IPS-18a (cell line): Measurements from ENCODE around the gene CNTROB.
A peak's percentile ranks its signal among the peaks of the same experiment; 100 is the strongest.

Source experiments
- H3K27ac ChIP-seq: one replicate; pipeline ENCODE4 v1.5.1; 2013; ENCODE audit warnings: low read length
- H3K27me3 ChIP-seq: one replicate; pipeline ENCODE4 v1.6.1; 2013; ENCODE audit warnings: mild to moderate bottlenecking, low read length; ENCODE audit not compliant: control insufficient read depth, insufficient read depth
- H3K36me3 ChIP-seq: one replicate; pipeline ENCODE4 v1.6.1; 2013; ENCODE audit warnings: low read depth, low read length; ENCODE audit not compliant: control insufficient read depth
- H3K4me1 ChIP-seq: one replicate; pipeline ENCODE4 v1.6.1; 2013; ENCODE audit warnings: low read depth, low read length; ENCODE audit not compliant: control insufficient read depth
- H3K4me3 ChIP-seq: one replicate; pipeline ENCODE4 v1.5.1; 2013; ENCODE audit warnings: low read length
- H3K9ac ChIP-seq: one replicate; pipeline ENCODE4 v1.6.1; 2013; ENCODE audit warnings: mild to moderate bottlenecking, low read length, moderate library complexity
- H3K9me3 ChIP-seq: one replicate; pipeline ENCODE4 v1.6.1; 2013; ENCODE audit warnings: low read depth, low read length; ENCODE audit not compliant: control insufficient read depth

Gene CNTROB

DNA sequence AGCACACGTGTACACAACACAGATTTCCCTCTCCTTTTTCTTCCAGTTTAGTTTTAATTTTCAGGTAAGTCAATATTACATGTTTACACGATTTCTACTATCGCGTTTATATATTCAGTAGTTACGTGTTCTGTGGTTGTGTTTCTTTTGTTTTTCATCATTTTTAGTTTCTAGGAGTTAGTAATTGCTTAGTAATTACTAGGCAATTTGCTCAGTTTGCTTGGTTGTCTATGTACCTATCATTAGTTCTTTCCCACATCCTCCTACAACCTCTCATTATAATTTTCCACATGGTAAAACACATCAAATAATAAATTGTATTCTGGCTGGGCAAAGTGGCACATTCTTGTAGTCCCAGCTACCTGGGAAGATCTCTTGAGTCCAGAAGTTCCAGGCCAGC lies 45.8 kb downstream of the CNTROB start:
- no peak overlapping the region for H3K4me3 ChIP-seq
- no peaks in the 10 kb centered on the region for H3K4me1 ChIP-seq
- H3K36me3 ChIP-seq = no peaks in the 10 kb centered on the region
- no peak overlapping the region for H3K9ac ChIP-seq
- H3K27ac ChIP-seq = no peak overlapping the region
- no peaks in the 10 kb centered on the region for H3K27me3 ChIP-seq
- H3K9me3 ChIP-seq = peaks cover 3% of the 10 kb centered on the region

DNA sequence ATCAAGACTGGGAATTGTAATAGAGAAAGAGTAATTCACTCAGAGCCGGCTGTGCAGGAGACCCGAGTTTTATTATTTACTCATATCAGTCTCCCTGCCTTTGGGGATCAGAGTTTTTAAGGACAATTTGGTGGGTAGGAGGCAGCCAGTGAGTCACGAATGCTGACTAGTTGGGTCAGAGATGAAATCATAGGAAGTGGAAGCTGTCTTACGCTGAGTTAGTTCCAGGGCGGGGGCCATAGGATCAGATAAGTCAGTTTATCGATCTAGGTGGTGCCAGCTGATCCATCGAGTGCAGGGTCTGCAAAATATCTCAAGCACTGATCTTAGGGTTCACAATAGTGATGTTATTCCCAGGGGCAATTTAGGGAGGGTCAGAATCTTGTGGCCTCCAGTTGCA lies 50.2 kb downstream of the CNTROB start:
- Histone ChIP-seq H3K9me3 (no peaks in the 10 kb centered on the region), H3K9ac (no peak overlapping the region), H3K27me3 (no peaks in the 10 kb centered on the region), H3K4me3 (no peak overlapping the region), H3K4me1 (peaks cover 4% of the 10 kb centered on the region), H3K36me3 (no peaks in the 10 kb centered on the region), H3K27ac (no peak overlapping the region)

DNA sequence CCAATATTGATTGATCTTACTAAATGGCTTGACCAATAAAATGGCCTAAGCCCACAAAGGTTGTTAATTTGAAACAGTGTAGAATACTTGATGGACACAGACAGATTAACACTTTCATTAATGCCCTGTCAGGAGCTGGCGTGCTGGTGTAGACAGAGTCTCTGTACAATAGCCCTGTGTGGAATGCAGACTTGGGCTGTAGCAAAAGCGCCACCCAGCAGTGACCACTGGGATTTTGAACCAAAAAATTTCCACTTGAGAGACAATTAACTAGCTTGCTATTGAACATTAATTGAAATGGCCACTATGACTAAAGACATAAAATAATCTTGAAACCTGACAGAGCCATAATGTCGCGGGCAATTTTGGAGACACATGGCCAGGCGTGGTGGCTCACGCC lies 50.7 kb downstream of the CNTROB start:
- Histone ChIP-seq H3K27me3 (no peaks in the 10 kb centered on the region), H3K36me3 (no peaks in the 10 kb centered on the region), H3K4me3 (no peak overlapping the region), H3K9ac (no peak overlapping the region), H3K9me3 (no peaks in the 10 kb centered on the region), H3K27ac (no peak overlapping the region), H3K4me1 (peaks cover 4% of the 10 kb centered on the region)

DNA sequence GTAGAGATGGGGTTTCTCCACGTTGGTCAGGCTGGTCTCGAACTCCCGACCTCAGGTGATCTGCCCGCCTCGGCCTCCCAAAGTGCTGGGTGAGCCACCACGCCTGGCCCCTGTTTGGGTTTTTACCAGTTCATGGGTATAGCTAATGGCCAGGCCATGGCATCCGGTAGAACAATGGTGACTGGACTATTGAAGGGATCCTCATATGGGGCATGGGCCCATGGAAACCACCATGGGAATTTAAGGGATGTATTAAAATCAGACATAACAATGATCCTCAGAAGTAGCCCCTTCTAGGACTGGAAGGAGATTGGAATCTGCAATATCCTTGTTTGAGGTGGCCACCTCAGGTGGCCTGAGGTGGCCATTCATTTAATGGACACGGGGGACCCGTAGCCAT lies 52.9 kb downstream of the CNTROB start:
- Histone ChIP-seq H3K9ac (no peak overlapping the region), H3K4me3 (no peak overlapping the region), H3K27me3 (peaks cover 11% of the 10 kb centered on the region), H3K27ac (no peak overlapping the region), H3K36me3 (no peaks in the 10 kb centered on the region), H3K9me3 (no peaks in the 10 kb centered on the region), H3K4me1 (peaks cover 4% of the 10 kb centered on the region)

DNA sequence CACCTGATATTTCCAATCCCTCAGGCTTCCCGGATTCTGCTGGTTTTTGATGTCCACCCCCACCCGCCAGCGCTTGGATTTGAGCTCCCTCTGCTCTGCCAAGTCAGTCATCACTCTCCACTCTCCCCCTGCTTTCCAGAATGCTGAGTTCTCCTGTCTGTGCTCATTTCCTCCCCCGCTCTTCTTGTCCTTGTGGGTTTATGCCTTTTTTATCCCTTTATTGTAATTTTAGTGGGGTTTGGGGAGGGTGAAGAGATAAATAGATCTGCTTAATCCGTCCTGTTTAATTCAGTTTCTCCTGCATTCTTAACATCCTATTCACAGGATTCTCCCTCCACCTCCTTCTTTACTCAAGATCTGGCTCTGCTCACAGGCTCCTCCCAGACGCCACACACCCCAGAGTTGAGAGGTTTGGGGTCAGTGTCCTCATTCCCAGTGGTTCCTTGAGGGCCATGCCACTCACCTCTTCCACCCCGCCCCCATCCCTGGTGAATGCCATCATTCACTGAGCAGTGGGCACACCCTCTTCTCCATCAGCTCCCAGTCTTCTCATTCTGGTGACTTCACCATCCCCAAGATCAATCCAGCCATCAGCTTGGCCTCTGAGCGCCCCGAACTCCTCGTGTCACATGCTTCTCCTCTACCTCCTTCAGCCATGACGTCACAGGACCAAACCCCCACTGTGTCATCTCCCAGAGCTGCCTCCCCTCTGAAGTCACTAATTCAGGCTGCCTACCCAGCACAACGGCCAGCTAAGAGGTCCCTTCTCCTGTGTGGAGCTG lies 55.3 kb downstream of the CNTROB start:
- Histone ChIP-seq H3K36me3 (no peaks in the 10 kb centered on the region), H3K27me3 (peaks cover 12% of the 10 kb centered on the region), H3K27ac (no peak overlapping the region), H3K9ac (no peak overlapping the region), H3K4me3 (no peak overlapping the region), H3K9me3 (no peaks in the 10 kb centered on the region), H3K4me1 (peaks cover 4% of the 10 kb centered on the region)

DNA sequence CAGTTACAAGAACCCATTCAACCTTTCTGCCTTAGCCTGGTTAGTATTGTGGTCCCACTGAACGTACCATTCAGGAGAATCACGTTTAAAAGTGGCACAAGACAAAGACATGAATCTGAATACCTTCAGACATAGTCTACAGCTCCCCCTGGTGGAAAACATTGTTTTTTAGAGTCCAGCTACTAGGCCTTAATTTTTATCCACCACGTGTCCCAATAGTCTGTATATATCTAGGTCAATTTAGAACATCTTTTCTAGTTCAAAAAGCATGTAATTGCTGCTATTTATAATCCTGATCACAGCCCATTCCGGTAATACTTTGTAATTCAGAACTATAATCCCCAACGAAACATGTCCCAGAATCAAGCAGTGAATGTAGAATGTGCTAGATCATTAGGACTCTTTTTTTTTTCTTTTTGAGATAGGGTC lies 56.8 kb downstream of the CNTROB start:
- no peak overlapping the region for H3K9ac ChIP-seq
- H3K27ac ChIP-seq = no peak overlapping the region
- no peaks in the 10 kb centered on the region for H3K9me3 ChIP-seq
- no peaks in the 10 kb centered on the region for H3K36me3 ChIP-seq
- H3K4me3 ChIP-seq = no peak overlapping the region
- H3K27me3 ChIP-seq = peaks cover 12% of the 10 kb centered on the region
- H3K4me1 ChIP-seq = no peaks in the 10 kb centered on the region

DNA sequence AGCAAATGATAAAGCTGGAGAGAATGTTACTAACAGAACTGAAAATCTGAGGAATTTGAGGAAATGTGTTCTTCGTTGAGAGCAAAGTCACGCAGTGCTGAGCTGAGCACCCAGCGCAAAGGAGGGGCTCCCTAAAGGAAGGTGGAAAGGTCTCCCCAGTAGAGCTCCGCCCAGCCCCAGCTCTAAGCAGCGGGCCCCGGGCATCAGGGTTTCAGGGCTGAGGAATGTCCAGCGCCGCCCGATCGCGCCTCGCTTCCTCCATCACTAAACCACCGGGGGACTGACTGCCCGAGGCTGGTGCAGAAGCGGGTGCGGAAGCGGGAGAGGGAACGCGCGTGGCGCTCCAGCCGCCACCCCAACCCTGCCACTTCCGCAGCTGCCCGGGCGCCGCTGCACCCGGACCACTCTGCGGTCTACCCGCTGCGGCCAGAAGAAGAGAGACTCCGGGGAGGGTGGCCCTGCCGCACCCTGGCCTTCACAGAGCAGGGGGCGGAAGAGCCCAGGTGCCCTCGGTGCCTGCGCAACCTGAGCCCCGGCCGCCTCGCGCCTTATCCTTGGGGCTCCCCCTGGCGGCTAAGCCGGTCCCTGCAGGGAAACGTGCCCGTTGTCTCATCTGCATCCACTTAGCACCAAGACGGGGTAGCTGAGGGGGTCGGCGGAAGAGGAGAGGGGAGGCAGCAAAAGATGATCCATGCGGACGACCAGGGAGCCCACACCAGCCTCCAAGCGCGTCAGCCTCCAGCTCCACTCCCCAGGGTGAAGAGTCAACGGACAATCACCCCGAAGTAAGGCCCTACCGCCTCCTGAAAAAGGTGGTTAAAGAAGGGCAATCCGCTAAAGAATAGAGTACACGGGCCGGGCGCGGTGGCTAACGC lies 58.0 kb downstream of the CNTROB start:
- H3K27ac ChIP-seq = no peak overlapping the region
- no peaks in the 10 kb centered on the region for H3K4me1 ChIP-seq
- H3K36me3 ChIP-seq = no peaks in the 10 kb centered on the region
- H3K9ac ChIP-seq = peak overlapping the region; percentile 45
- H3K27me3 ChIP-seq = peaks cover 12% of the 10 kb centered on the region
- H3K9me3 ChIP-seq = no peaks in the 10 kb centered on the region
- peak overlapping the region; percentile 66 for H3K4me3 ChIP-seq

DNA sequence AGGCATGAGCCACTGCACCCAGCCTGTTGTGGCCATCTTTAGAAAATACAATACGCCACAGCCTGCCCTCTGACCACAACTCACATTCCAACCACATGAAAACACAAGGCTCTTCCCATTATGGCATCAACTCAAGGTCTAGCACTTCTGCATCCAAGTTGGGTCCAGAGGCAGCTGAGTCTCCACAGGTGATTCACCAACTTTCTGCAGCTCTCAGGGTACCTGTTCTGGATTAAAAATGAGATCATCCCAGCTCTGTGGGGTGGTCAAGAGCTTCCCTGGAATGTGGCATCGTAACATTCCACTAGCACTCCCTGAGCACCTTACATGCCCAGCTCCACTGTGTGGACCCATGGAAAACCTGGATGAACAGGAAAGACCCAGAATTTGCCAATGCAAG lies 60.5 kb downstream of the CNTROB start:
- Histone ChIP-seq H3K9me3 (no peaks in the 10 kb centered on the region), H3K27me3 (peaks cover 12% of the 10 kb centered on the region), H3K36me3 (no peaks in the 10 kb centered on the region), H3K9ac (no peak overlapping the region), H3K4me3 (no peak overlapping the region), H3K27ac (no peak overlapping the region), H3K4me1 (no peaks in the 10 kb centered on the region)

DNA sequence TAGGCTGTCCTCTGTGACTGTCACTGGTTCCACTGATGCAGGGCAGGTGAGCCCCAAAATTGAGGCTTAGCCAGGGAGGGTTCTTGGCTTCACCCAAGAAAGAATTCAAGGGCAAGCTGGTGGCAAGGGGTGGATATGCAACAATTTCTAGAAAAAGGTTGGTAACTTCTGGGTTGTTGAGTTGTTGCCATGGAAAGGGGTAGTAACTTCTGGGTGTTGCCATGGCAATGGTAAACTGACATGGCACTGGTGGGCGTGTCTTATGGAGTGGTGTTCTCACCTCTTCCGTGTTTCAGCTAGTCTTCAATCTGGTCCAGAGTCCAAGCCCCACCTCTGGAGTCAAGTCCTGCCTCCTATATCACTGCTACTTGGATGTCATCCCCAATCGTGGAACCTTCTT lies 60.9 kb downstream of the CNTROB start:
- Histone ChIP-seq H3K36me3 (no peaks in the 10 kb centered on the region), H3K4me1 (no peaks in the 10 kb centered on the region), H3K4me3 (no peak overlapping the region), H3K27ac (no peak overlapping the region), H3K9me3 (no peaks in the 10 kb centered on the region), H3K9ac (no peak overlapping the region), H3K27me3 (peaks cover 12% of the 10 kb centered on the region)

DNA sequence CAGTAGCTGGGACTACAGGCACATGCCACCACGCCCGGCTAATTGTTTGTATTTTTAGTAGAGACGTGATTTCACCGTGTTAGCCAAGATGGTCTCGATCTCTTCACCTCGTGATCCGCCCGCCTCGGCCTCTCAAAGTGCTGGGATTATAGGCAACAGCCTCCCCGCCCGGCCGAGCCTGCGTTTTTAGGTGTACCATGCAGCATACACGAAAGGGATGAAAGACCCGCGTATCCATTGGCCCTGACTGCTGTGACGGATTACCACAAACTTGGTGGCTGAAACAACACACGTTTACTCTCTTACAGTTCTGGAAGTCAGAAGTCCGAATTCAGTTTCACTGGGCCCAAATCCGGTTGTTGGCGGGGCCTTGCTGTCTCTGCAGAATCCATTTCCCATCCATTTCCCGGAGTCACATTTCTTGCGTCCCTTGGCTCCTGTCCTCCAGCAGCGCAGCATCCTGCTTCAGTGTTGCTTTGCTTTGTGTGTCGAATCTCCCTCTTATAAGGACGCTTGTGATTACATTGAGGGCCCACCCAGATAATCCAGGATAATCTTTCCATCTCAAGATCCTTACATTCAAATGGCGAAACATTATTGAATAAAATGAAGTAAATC lies 62.1 kb downstream of the CNTROB start:
- H3K9me3 ChIP-seq = no peaks in the 10 kb centered on the region
- H3K36me3 ChIP-seq = no peaks in the 10 kb centered on the region
- no peak overlapping the region for H3K4me3 ChIP-seq
- no peaks in the 10 kb centered on the region for H3K4me1 ChIP-seq
- no peak overlapping the region for H3K27ac ChIP-seq
- H3K27me3 ChIP-seq = peaks cover 9% of the 10 kb centered on the region
- no peak overlapping the region for H3K9ac ChIP-seq

DNA sequence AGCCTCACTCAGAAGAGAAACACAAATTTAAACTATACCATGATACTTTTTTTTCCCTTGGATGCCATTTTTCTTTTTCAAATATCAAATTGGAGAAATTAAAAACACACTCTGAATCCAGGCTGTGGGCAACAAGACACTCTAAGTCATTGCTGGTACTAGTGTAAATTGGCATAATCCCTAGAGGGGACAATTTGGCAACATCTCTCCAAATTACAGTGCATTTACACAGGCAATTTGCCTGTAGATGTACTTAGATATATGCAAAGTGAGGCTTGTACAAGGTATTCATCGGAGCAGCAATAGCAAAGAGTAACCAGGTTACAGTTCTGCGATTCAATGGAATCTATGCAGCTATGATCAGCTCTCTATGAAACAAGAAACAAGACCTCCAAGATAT lies 63.7 kb downstream of the CNTROB start:
- Histone ChIP-seq H3K27me3 (no peaks in the 10 kb centered on the region), H3K9me3 (no peaks in the 10 kb centered on the region), H3K36me3 (no peaks in the 10 kb centered on the region), H3K4me1 (no peaks in the 10 kb centered on the region), H3K4me3 (no peak overlapping the region), H3K27ac (no peak overlapping the region), H3K9ac (no peak overlapping the region)
